Vagina (tissue), 2 donors: Measurements from ENCODE around the gene TFDP2.

Experiments used
- POLR2AphosphoS5 ChIP-seq, 2 donors: sonication (generic); formaldehyde crosslinking; IDR thresholded peaks; one replicate each; pipeline ENCODE4 v1.9.0; 2017; ENCODE audit warnings: antibody characterized with exemption in 2 of 2, mild to moderate bottlenecking in 2 of 2, low read depth in 1 of 2; ENCODE audit not compliant: insufficient read depth in 1 of 2
- TF ChIP-seq, protein P1 (sequence below), 3 experiments: fragments of 450-650 bp in 2 of 3; fragments of 200-600 bp in 1 of 3; sonication (generic) in 1 of 3; IDR thresholded peaks; one replicate each; pipeline ENCODE4 v1.5.1; 2017 to 2019; ENCODE audit warnings: antibody characterized with exemption in 3 of 3, mild to moderate bottlenecking in 2 of 3, moderate library complexity in 2 of 3

DNA sequence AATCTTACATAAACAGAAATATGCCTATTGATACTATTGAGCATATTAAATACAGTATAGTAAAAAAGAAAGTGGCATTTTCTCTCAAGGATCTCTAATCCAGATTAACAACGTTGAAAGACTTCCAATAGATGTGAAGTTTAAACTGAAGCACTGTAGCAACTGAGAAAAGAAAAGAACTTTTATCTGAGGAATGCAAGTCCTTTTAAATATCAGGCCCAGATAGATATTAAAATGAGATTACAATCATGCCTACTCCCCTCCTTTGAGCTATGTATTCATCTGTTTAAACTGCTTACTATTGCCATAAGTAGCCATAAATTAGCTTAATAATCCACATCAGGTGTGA is 102.3 kb downstream of the TFDP2 start:
- TF ChIP-seq, protein P1, sequence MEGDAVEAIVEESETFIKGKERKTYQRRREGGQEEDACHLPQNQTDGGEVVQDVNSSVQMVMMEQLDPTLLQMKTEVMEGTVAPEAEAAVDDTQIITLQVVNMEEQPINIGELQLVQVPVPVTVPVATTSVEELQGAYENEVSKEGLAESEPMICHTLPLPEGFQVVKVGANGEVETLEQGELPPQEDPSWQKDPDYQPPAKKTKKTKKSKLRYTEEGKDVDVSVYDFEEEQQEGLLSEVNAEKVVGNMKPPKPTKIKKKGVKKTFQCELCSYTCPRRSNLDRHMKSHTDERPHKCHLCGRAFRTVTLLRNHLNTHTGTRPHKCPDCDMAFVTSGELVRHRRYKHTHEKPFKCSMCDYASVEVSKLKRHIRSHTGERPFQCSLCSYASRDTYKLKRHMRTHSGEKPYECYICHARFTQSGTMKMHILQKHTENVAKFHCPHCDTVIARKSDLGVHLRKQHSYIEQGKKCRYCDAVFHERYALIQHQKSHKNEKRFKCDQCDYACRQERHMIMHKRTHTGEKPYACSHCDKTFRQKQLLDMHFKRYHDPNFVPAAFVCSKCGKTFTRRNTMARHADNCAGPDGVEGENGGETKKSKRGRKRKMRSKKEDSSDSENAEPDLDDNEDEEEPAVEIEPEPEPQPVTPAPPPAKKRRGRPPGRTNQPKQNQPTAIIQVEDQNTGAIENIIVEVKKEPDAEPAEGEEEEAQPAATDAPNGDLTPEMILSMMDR (IDR thresholded peaks at IDR 0.05), result no peak
- no peak for TF ChIP-seq POLR2AphosphoS5 (IDR thresholded peaks at IDR 0.05; ENCODE audit: insufficient read depth in 1 of 2, low read depth in 1 of 2)
